OCI-LY1 (cell line): ENCODE measurements around the gene FLVCR2.

Experiments
- EZH2 ChIP-seq: fragments of 200-600 bp; sonication (generic), shearing (Covaris generic); IDR thresholded peaks from 2 replicates; pipeline ENCODE4 v1.8.0; 2017; ENCODE audit warnings: borderline replicate concordance, mixed run types, mild to moderate bottlenecking, antibody characterized with exemption, low read length, moderate library complexity, mixed read lengths
- TF ChIP-seq, protein P1 (sequence below): fragments of 200-600 bp; sonication (generic), shearing (Covaris generic); IDR thresholded peaks from 2 replicates; pipeline ENCODE4 v1.5.1; 2017; ENCODE audit warnings: mild to moderate bottlenecking, antibody characterized with exemption, low read length, moderate library complexity, mixed read lengths

DNA sequence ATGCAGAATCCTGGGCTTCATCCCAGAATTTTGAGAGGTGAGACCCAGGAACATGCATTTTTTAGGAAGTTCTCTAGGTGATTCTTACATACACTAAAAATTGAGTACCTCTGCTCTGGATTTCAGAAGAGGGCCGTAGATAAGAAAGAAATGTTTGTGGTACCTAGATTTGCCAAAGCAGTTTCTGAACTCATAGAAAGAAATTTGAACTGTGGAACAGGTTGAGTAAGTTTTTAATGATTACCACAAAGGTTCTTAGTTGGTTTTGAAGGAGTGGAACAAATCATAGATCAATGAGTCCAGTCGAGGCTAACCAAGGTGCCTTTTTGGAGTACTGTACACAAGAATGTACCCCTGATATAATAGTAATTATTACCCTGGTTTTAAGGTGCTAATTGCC, 107.5 kb downstream of the FLVCR2 start:
- TF ChIP-seq, protein P1, sequence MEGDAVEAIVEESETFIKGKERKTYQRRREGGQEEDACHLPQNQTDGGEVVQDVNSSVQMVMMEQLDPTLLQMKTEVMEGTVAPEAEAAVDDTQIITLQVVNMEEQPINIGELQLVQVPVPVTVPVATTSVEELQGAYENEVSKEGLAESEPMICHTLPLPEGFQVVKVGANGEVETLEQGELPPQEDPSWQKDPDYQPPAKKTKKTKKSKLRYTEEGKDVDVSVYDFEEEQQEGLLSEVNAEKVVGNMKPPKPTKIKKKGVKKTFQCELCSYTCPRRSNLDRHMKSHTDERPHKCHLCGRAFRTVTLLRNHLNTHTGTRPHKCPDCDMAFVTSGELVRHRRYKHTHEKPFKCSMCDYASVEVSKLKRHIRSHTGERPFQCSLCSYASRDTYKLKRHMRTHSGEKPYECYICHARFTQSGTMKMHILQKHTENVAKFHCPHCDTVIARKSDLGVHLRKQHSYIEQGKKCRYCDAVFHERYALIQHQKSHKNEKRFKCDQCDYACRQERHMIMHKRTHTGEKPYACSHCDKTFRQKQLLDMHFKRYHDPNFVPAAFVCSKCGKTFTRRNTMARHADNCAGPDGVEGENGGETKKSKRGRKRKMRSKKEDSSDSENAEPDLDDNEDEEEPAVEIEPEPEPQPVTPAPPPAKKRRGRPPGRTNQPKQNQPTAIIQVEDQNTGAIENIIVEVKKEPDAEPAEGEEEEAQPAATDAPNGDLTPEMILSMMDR: no peak
- TF ChIP-seq EZH2: no peak
